GM12865 (cell line): ENCODE results near the gene HMGXB3.
A peak's percentile ranks its signal among the peaks of the same experiment; 100 is the strongest.

Experiments
- DNase-seq: peaks from one replicate; pipeline ENCODE4 v3.0.0; 2010; ENCODE audit warnings: low read depth
- H3K4me3 ChIP-seq: 2 replicates; pipeline ENCODE4 v1.5.1; 2011; ENCODE audit warnings: mild to moderate bottlenecking, low read depth, low read length, control low read depth
- TF ChIP-seq, protein P1 (sequence below): IDR thresholded peaks from 2 replicates; pipeline ENCODE4 v1.5.1; 2011; ENCODE audit warnings: low read length, control low read depth, low read depth, inconsistent platforms; ENCODE audit not compliant: insufficient read depth; ENCODE audit errors: missing control alignments

HMGXB3 gene

DNA sequence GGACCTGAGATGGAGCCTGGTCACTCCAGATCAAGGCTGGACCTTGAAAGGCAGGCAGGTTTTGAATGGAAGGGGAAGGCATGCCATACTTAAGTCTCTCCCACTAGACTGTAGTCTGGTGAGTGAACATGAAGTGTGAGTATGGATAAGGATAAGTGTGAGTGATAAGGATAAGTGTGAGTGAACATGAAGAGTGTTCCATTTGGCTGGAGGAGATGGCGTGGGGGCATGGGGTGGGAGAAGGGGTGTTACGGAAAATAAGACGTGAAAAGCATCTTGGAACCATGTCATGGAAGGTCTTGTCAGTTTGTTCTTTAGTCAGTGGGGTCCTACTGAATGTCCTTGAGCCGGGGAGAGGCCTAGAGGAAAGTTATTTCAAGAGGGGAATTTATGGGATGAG is 32.8 kb downstream of the HMGXB3 start:
- DNase-seq: no peak
- TF ChIP-seq, protein P1, sequence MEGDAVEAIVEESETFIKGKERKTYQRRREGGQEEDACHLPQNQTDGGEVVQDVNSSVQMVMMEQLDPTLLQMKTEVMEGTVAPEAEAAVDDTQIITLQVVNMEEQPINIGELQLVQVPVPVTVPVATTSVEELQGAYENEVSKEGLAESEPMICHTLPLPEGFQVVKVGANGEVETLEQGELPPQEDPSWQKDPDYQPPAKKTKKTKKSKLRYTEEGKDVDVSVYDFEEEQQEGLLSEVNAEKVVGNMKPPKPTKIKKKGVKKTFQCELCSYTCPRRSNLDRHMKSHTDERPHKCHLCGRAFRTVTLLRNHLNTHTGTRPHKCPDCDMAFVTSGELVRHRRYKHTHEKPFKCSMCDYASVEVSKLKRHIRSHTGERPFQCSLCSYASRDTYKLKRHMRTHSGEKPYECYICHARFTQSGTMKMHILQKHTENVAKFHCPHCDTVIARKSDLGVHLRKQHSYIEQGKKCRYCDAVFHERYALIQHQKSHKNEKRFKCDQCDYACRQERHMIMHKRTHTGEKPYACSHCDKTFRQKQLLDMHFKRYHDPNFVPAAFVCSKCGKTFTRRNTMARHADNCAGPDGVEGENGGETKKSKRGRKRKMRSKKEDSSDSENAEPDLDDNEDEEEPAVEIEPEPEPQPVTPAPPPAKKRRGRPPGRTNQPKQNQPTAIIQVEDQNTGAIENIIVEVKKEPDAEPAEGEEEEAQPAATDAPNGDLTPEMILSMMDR: no peak
- H3K4me3 ChIP-seq: no peak overlapping the region

DNA sequence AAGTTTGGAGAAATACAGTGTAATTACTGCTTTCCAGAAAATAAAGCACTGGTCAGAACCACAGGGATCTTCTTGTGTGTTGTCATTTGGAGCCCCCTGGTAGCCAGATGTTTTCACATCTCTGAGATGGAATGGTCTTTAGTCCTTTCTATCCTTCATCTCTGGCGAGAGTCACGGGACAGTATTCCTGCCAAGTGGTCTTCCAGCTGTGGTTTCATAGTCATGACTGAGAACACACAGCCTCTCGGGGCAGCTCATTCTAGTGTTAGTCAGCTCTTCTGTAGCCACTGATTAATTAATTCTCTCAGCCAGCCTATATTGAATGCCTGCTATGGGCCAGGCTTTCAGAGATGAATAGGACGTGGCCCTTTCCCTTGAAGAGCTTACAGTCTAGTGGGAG is 34.1 kb downstream of the HMGXB3 start:
- TF ChIP-seq, protein P1: no peak
- H3K4me3 ChIP-seq: no peak overlapping the region
- DNase-seq: no peak

DNA sequence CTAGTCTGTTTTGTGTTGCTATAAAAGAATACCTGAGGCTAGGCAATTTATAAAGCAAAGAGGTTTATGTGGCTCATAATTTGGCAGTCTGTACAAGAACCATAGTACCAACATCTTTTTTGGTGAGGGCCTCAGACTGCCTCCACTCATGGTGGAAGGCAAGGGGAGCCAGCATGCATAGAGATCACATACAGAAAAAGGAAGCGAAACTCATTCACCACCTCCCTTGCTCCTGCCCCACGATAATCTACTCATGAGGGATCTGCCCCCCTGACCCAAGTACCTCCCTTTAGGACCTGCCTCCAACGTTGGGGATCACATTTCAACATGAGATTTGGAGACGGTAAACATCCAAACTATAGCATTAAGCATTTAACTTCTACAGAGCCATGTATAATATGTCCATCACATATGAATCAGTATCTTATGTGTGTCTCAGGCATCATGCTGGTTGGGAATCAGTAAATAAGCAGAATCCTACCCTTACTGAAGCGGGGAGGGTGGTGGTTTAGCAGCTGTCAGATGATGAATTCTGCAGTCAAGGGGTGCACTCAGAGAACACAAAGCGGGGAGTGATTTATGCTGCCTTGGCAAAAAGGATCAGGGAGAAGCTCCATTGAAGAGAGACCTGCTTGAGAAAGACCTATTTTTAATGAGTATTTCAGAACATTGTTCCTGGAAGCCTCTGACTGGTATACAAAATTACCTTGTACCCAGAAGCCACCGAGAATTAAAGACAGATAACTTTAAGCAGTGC is 34.8 kb downstream of the HMGXB3 start:
- H3K4me3 ChIP-seq: no peak overlapping the region
- DNase-seq: peak; percentile 51
- TF ChIP-seq, protein P1: no peak

DNA sequence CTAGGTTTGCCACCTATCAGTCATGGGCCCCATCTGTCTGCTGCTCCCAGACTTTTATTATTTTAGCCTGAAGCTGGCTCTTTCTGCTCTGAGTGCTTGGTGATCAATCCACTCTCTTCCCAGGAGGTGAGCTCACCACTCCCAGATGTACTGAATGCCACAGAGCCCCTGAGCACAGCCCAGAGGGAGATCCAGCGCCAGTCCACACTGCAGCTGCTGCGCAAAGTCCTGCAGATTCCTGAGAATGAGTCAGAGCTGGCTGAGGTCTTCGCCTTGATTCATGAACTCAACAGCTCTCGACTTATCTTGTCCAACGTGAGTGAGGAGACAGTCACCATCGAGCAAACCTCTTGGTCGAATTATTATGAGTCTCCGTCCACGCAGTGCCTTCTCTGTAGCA is 36.0 kb downstream of the HMGXB3 start:
- no peak overlapping the region for H3K4me3 ChIP-seq
- TF ChIP-seq, protein P1: no peak
- DNase-seq: no peak

DNA sequence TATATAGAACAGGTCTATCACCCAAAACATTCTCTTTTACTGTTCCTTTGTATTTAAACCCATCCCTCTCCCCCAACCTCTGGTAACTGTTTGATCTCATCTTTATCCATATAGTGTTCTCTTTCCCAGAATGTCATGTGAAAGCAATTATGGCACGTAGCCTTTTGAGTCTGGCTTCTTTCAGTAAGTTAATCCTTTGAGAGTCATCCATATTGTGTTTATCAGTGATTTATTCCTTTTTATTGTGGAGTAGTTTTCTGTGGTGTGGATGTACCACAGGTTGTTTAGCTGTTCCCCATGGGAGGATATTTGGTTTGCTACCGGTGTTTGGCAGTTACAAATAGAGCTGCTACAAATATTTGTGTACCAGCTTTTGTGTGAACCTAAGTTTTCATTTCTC is 38.0 kb downstream of the HMGXB3 start:
- TF ChIP-seq, protein P1: no peak
- H3K4me3 ChIP-seq: no peak overlapping the region
- DNase-seq: no peak

DNA sequence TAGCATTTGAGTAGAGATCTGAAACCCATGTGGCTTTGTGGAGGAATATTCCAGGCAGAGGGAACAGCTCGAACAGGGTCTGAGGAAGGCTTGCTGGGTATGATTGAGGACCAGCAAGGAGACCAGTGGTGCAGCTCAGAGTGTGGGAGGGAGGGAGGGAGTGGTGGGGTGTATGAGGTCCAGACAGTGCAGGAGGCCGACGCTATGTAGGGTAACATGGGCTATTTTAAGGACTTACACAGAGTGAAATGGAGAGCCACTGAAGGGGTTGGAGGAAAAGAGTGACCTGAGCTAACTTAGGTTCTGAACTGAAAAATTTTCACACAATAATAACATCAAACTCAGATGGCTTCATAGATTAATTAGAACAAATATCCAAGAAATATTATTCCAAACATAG is 41.9 kb downstream of the HMGXB3 start:
- no peak overlapping the region for H3K4me3 ChIP-seq
- DNase-seq: no peak

More for the DNA sequence above, 41.9 kb downstream of the HMGXB3 start:
- TF ChIP-seq, protein P1: no peak
